Bone marrow (tissue), 2 donors: ENCODE data around the gene KIR3DL2.
"Not testable (repeated sequence)": the region's sequence is repeated elsewhere in the genome, so short reads cannot be mapped to it uniquely, and the experiment has no call there.

Experiments used
- DNase-seq, 2 donors: peaks; one replicate each; lab custom pipeline; 2025; lab: John Stamatoyannopoulos, UW

The KIR3DL2 gene

GRCh38 chr19:54850061-54850640 is at the start of gene KIR3DL2:
TSS of gene KIR3DL2 (plus strand) at chr19:54850443. CDS start at chr19:54850476, 33 bp downstream.
- not testable (repeated sequence) for DNase-seq

GRCh38 chr19:54803410-54803809 is 46.8 kb upstream of the KIR3DL2 start, which contains the start of gene KIR2DL4:
TSS of gene KIR2DL4 (plus strand) at chr19:54803610. CDS start at chr19:54803652, 42 bp downstream.
- no peak for DNase-seq

GRCh38 chr19:54804101-54804500 is 46.1 kb upstream of the KIR3DL2 start:
- DNase-seq: no peak

GRCh38 chr19:54804571-54804970 is 45.7 kb upstream of the KIR3DL2 start:
- DNase-seq: no peak

GRCh38 chr19:54805665-54806515 is 44.4 kb upstream of the KIR3DL2 start:
- DNase-seq: no peak

- DNase-seq: no peak
Observed at GRCh38 chr19:54806516-54806838, 43.8 kb upstream of the KIR3DL2 start.

- DNase-seq: not testable (repeated sequence)
Observed at GRCh38 chr19:54814571-54814970, 35.7 kb upstream of the KIR3DL2 start.

GRCh38 chr19:54816251-54816650 is 34.0 kb upstream of the KIR3DL2 start, which contains the start of gene KIR3DL1:
TSS of gene KIR3DL1 (plus strand) at chr19:54816468.
- not testable (repeated sequence) for DNase-seq

GRCh38 chr19:54817670-54818536 is 32.3 kb upstream of the KIR3DL2 start:
- DNase-seq: no peak

GRCh38 chr19:54824416-54824815 is 25.8 kb upstream of the KIR3DL2 start:
- not testable (repeated sequence) for DNase-seq

GRCh38 chr19:54825326-54825725 is 24.9 kb upstream of the KIR3DL2 start:
- not testable (repeated sequence) for DNase-seq

- DNase-seq: not testable (repeated sequence)
Observed at GRCh38 chr19:54828064-54828463, 22.2 kb upstream of the KIR3DL2 start.

- DNase-seq: not testable (repeated sequence)
Observed at GRCh38 chr19:54832496-54832895, 17.7 kb upstream of the KIR3DL2 start, which contains the start of gene KIR2DS4. TSS of gene KIR2DS4 (plus strand) at chr19:54832676.

GRCh38 chr19:54835126-54835525 is 15.1 kb upstream of the KIR3DL2 start:
- DNase-seq: not testable (repeated sequence)

GRCh38 chr19:54837522-54837921 is 12.7 kb upstream of the KIR3DL2 start:
- not testable (repeated sequence) for DNase-seq

GRCh38 chr19:54843171-54843570 is 7.1 kb upstream of the KIR3DL2 start:
- not testable (repeated sequence) for DNase-seq

GRCh38 chr19:54850930-54851329 is 687 bp downstream of the KIR3DL2 start:
- no peak for DNase-seq

- no peak for DNase-seq
Observed at GRCh38 chr19:54851353-54851752, 1.1 kb downstream of the KIR3DL2 start.

GRCh38 chr19:54855241-54855640 is 5.0 kb downstream of the KIR3DL2 start:
- DNase-seq: not testable (repeated sequence)

- not testable (repeated sequence) for DNase-seq
Observed at GRCh38 chr19:54858476-54858875, 8.2 kb downstream of the KIR3DL2 start.

- DNase-seq: not testable (repeated sequence)
Observed at GRCh38 chr19:54859421-54859820, 9.2 kb downstream of the KIR3DL2 start.

GRCh38 chr19:54863459-54863858 is 13.2 kb downstream of the KIR3DL2 start:
- not testable (repeated sequence) for DNase-seq
